ENCODE data around the gene CBLN4.

The CBLN4 gene

DNA sequence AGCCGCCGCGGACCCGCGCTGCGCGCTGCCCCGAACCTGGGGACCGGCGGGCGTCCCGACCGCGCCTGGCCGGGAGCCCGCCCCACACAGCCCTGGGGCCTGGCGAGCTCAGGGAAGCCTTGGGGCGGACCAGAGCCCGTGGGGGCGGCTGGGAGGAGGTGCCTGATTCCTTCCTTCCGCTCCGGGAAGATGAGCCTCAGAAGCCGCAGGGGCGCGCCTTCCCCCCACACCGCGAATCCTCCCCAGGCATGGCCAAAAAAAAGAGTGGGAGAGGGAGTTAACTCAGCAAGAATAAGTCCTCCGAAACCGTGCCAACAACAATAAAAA is at the start of gene CBLN4:
CBLN4 (minus strand) TSS at position 131 of the 327 bp plus-strand sequence. CDS start 1,348 bp downstream, outside the sequence.
- no peak for DNase-seq

DNA sequence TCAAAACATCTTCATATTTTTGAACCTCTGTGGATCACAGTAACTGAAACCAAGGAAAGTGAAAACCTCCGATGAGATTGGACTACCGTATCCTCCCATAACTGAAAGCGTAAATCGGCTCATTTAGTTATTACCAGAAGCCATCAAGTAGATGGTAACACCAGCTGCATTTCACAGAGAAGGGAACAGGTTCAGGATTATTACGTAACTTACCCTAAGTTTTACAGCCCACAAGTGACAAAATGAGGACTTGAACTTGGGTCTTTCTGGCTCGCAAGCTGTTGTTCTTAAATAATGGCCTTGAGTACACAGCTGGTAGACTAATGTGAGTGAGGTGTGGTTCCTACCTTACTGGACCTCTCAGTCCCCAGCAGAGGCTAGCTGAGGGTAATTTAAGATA is 37.9 kb upstream of the CBLN4 start:
- DNase-seq, result no peak

DNA sequence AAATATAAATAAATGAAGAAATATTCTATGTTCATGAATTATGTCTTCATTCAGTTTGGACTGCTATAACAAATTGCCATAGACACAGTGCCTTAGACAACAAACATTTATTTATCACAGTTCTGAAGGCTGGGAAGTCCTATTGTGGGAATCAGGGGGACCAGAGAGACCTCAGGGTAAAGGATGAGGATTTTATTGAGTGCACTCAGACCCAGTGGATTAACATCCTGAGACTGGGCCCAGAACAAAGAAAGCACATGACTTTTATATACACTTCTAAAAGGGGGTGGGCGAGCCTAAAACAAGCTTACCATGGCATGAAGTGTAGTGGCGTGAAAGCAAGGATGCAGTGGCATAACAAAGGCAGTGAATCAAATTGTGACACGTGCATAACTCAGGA is 26.9 kb upstream of the CBLN4 start:
- no peak for DNase-seq

DNA sequence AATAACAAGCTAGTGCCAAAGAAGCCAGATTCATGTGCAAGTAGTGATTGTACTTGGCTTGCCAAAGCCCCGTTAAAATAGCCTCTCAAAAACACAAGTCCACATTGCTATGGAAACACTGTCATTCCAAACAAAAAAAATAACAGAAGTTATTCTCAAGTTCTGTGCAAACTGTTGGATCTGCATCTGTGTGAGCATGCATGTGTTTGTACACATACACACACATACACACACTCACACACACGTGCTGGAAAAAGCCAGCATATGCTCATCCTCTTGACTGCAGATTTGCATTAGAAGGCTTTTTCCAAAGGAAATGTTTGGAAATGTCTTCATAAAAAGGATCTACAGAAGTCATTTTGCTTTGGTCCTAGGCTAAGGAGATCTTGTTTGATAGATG is 13.4 kb upstream of the CBLN4 start:
- no peak for DNase-seq

- no peak for DNase-seq
Measured at GRCh38 chr20:56018194-56018593, 12.9 kb upstream of the CBLN4 start.

GRCh38 chr20:56017560-56017959 is 12.2 kb upstream of the CBLN4 start:
- DNase-seq, result no peak

DNA sequence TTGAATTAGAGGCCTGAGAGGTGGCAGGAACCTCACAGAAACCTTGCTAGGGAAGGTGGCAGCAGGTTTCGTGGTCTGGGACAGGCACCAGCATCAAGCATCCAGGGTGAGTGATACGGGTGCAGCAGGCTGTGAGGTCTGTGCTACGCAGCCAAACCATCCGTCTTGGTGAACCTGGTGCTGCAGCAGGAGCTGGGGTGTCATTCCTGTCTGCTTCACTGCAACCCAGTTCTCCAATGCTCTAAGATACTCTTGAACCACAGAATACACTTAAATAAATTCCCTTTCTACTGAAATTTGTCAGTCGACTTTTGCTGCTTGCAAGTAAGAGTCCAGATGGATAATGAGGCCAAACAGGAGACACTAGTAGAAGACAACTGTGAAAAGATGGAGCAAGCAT is 9.7 kb upstream of the CBLN4 start:
- DNase-seq, result no peak

- DNase-seq, result no peak
Measured at GRCh38 chr20:56014151-56014550, 8.8 kb upstream of the CBLN4 start.

DNA sequence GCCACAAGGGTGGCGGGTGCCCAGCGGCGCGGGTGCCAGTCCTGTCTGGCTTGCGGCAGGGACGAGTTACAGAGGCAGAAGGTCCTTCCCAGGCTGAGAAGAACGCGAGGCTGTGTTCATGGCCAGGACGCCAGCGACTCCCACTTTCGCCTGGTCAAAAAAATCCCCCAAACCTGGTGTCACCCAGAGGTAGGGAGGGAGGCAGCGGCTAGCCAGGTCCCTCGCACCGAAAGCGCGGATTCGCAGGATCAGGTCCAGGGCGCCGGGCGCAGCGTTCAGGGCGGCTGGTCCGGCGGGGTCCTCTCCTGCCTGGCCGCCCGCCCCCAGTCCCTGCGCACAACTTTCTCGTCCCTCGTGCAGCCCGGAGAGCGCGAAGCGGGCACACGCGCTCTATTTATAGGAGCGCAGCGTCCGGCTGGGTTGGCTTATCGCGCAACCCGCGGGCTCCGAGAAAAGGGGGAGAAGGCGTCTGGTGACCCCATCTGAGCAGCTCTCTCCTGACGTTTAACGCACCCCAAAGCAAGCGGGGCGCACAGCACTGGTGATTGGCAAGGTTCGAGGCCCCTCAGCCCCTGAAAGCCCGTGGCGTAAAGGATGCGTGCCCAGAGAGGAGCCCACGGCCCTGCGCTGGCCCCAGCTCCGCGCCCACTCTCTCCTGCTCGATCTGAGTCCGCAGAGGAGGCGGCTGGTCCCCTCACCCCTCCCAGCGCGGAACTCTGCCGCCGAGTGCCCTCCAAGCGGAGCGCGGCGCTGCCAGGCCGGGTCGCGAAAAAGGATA is 519 bp downstream of the CBLN4 start:
- no peak for DNase-seq

GRCh38 chr20:56004007-56004406 is 1.3 kb downstream of the CBLN4 start:
- no peak for DNase-seq

DNA sequence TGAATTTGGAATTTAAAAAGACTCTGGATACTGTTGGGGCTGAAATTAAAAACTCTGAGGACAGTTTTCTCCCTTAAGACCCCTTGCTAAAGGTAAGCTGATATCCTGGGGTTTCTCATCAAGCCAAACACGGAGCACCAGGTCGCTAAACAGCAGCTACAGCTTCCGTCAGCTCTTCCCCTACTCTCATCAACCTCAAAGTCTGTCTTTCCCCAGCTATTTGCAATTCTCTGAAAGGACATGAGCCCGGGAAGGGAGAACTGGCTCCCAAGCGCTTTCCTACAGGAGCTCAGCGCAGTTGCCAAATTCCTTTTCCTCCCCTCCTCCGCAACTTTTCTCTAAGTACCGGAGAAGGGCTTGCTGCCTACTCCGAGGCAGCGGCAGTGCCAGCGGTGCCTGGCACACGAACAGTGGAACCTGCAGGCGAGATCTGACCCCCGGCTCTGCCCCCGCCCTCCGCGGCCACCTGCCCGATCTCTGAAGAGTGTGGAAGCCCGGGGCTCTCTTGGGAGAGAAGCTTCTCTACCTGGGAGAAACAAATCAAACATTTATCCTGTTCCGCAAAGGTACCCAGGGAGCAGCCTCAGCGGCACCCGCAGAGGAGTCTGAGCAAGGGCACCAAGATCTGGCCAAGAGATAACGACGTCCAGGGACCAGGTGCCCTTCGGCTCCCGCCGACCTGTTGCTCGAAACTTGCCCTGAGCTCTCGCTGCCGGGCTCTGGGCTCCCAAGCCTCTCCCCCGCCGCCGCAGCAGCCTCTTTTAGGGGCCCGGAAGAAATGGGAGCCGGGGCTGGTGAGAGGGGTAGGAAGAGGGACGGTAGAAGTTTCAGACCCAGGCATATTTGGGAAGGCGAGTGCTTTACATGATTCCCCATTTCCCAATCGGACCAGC is 2.2 kb downstream of the CBLN4 start:
- no peak for DNase-seq

DNA sequence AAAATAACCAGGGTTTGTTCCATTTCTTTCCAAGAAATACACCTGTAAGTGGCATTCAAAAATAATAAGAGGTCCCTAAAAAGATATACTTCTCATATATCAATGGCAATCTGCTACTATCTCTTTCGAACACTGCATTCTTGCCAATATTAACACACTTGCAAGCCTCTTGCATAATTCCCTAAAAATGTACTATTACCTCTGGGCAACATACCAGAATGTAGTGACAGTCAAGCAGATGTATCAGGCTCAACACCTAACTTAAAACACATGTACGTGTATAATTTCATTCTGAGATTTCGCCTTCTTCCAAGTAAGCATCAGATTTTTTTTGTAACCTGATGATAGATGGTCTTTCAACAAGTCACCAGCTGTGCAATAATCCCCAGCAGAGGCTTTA is 3.4 kb downstream of the CBLN4 start:
- no peak for DNase-seq

DNA sequence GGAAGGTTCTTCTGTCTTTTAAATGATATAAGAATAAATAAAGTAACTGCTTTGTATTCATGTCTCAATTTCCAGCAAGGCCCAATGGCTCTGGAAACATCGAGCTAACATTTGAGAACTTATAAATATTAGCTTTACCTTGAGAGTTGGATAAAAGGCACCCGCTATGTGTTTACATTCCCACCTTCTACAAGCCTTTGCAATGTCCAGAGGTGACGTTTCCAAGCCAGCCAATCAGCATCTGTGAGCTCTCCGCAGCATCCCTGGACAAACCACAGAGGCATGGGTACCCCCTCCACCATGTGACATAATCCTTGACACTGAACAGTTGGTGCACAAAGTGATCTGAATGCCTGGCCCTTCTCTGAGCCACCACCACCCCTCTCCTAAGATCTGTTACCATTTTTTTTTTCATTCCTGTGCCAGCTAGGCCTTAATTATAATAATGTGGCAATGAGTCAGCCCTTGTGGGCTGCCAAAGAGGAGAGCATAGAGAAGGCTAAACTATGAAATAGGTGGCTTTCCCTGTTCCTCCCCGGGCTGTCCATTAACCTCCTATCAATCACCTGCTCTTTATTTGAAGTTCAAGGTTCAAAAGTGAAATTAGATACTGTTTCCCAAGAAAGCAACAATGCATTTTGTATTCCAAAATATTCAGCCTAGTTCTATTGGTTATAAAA is 4.1 kb downstream of the CBLN4 start:
- DNase-seq, result no peak

- DNase-seq, result no peak
Measured at GRCh38 chr20:55978550-55978949, 26.8 kb downstream of the CBLN4 start.

DNA sequence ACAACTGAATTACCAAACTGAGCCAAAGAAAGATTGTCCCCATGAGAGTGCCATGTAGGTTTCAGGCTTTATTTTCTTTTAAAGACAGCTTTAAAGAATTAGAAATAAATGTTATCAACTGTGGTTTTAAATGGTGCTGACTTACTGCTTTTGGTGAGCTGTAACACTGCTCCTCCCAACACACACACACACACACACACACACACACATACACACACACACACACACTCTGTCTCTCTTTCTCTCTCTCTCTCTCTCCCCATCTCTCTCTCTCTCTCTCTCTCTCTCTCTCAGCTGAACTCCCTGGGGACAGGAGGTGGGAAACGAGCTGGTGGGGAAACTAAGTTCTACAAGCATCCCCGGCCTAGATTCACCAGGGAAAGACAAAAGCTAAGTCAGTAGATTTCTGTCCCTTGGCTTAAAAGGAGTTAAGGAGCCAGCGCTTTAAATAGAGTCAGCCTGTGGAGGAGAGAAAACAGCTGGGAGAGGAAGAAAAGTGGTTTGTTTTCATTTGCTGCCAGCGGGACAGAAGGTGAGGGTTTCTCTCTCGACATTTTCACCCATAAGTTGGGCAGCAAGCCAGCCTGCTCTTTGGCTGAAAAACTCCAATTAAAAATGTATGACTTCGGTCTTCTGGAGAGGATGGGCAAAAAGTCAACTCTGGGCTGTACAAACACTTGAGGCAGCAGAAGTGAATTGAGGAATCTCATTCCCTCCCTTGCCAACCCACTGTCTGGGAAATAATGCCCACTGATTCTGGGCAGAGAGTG is 27.4 kb downstream of the CBLN4 start:
- no peak for DNase-seq

GRCh38 chr20:55974491-55975202 is 30.7 kb downstream of the CBLN4 start:
- no peak for DNase-seq

DNA sequence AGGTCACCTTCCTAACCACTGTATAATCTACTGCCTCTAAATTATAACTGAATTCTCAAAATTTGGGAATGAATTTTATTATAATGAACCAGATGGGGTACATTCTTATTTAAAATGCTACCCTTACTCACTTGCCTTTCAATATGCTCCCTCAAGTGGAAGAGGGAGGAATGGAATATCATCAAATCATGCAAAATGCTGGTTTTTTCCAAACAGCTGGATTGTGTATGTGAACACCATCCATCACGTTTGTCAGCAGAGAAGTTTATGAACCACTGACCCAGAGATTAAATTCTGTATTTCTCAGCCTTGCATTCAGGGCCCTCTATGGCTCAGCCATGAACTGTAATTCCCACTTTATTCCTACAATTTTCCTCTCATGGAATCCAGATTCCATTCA is 40.5 kb downstream of the CBLN4 start:
- DNase-seq, result no peak

GRCh38 chr20:55961376-55962330 is 43.7 kb downstream of the CBLN4 start:
- no peak for DNase-seq

- no peak for DNase-seq
Measured at GRCh38 chr20:55953201-55953600, 52.1 kb downstream of the CBLN4 start.

GRCh38 chr20:55947701-55948100 is 57.6 kb downstream of the CBLN4 start:
- DNase-seq, result no peak

All from fibroblast of skin of right biceps (primary cell).